HFF-Myc (cell line): ENCODE results near the gene PLCL1.
A peak's percentile ranks its signal among the peaks of the same experiment; 100 is the strongest.

Experiments
- DNase-seq: peaks from one replicate; pipeline ENCODE4 v3.0.0-alpha.2; 2011; ENCODE audit warnings: low read depth; ENCODE audit errors: extremely low read depth
- H3K4me3 ChIP-seq: replicated peaks from 2 replicates; pipeline ENCODE4 v1.5.1; 2011; ENCODE audit warnings: low read depth, mild to moderate bottlenecking, control low read depth, low read length
- TF ChIP-seq, protein P1 (sequence below): IDR thresholded peaks from 2 replicates; pipeline ENCODE4 v1.5.1; 2012; ENCODE audit warnings: mild to moderate bottlenecking, low read depth, low read length, control low read depth; ENCODE audit errors: missing control alignments

Gene PLCL1

DNA sequence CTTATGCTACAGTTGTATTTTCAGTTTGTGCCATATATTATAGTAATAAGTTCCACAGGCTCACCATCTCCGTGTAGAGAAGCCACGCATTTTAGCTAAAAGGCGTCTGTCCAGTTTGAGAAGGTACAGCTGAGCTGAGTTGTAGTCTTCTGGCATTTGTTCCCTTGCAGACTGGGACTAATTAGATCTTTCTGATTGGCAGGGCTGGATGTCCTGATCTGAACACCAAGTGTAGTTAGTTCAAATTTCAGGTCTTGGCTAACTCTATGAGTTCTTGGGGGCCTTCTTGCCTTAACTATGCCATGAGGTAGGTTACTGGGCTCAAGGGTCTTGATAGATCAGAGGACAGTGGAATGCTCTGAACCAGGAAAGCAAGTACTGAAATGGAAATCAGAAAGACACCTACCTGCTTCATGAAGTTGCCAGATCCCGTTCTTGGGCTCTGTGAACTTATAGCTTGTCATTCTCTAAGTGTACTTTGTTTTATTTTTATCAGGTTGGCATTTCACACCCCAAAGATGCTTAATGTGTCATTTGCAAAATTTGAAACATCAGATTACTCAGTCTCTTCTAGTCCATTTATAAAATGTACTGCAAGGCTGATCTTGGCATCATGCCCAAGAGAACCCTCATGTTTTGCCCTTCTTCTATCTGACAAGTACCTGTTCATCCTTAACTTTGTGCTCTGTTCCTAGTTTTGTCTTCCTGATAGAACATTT is 93.7 kb downstream of the PLCL1 start:
- DNase-seq: no peak
- H3K4me3 ChIP-seq: no peak overlapping the region
- TF ChIP-seq, protein P1, sequence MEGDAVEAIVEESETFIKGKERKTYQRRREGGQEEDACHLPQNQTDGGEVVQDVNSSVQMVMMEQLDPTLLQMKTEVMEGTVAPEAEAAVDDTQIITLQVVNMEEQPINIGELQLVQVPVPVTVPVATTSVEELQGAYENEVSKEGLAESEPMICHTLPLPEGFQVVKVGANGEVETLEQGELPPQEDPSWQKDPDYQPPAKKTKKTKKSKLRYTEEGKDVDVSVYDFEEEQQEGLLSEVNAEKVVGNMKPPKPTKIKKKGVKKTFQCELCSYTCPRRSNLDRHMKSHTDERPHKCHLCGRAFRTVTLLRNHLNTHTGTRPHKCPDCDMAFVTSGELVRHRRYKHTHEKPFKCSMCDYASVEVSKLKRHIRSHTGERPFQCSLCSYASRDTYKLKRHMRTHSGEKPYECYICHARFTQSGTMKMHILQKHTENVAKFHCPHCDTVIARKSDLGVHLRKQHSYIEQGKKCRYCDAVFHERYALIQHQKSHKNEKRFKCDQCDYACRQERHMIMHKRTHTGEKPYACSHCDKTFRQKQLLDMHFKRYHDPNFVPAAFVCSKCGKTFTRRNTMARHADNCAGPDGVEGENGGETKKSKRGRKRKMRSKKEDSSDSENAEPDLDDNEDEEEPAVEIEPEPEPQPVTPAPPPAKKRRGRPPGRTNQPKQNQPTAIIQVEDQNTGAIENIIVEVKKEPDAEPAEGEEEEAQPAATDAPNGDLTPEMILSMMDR: no peak

DNA sequence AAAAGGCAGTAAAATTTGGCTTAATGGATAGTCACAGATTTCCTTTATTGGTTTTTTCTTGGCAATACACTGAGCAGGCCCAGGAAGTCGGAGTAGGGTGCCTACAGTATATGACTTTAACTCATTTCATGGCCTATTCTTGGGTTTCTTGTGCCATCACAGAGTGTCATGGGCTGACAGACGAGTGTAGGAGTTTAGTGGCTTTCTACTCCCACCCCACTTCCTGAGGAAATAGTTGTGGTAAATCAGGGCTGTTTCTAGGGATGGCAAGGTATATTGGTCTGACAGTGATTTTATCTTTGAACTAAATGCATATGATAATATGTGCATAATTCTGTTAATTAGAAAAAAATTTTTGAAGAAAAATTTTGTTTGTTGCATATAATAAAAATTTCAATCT is 100.1 kb downstream of the PLCL1 start:
- no peak for DNase-seq
- TF ChIP-seq, protein P1: no peak
- H3K4me3 ChIP-seq: no peak overlapping the region

DNA sequence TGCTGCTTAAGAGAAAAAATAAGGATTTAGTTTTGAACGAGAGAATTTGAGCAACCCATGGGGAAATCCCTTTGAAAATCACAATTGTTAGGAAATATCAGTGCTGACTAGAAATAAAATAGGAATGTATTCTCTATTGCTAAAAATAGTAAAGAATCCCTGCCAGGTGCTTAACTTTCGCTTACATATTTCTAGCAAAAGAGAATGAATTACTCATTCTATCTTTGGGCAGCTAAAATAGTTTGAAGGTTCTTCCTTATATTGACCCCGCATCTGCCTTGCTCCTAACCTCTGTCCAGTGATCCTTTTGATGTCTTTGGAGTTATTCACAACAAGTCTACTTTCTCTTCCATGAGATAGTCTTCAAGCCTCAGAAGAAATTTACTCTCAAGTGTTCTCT is 103.8 kb downstream of the PLCL1 start:
- no peak overlapping the region for H3K4me3 ChIP-seq
- no peak for DNase-seq
- TF ChIP-seq, protein P1: no peak

DNA sequence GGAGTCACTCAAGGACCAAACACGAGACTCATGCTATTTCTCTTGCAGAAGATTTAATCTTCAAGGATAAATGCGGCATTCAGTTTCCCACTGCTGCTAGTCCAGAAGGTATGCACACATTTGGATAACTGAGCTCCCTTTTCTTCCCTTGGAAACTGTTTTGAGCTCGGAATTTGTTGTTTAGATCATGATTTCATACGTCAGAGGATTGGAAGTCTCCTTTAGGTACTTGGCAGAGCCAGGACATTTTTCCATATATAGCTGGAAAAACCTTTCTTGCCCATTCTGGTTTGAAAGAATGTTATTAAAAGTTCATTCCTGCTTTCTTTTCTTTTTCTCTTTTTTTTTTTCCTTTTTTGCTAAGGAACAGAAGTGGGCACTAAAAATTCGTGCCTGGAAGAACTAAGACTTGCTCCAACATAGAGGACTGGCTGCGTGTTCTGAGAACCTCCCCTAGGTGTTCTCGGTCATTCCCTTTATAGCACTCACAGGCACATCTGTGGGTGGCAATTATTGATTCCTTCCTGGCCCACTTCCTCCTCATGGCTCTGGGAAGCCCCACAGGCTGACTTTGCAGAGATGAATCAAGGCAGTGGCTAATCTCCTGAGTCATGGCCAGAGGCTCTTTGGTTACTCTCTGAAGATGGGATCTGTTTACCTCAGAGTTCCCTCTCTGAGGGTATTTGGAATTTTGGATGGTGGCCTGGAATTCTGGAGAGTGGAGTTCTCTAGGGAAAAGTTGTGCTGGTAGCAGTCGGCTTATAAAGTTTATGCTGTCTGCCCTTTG is 104.8 kb downstream of the PLCL1 start:
- peak; percentile 12 for DNase-seq
- H3K4me3 ChIP-seq: no peak overlapping the region
- TF ChIP-seq, protein P1: no peak

DNA sequence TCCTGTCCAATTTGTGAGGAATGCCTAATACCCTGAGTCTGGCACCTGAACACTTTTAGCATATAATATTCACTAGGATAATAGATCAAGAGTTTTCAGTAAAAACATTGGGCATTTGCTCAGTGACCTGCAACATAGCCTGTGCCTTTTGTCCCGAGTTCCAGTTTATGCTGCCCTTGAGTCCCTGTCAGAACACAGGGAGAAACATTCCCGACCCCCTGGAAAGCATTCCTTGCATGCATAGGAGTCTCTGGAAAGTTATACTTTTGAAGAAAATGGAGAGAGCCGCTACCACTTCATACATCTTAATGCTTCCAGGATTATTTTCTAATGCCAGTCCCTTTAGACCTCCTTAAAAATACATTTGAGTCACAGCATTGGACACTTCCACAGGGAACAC is 107.3 kb downstream of the PLCL1 start:
- TF ChIP-seq, protein P1: no peak

DNA sequence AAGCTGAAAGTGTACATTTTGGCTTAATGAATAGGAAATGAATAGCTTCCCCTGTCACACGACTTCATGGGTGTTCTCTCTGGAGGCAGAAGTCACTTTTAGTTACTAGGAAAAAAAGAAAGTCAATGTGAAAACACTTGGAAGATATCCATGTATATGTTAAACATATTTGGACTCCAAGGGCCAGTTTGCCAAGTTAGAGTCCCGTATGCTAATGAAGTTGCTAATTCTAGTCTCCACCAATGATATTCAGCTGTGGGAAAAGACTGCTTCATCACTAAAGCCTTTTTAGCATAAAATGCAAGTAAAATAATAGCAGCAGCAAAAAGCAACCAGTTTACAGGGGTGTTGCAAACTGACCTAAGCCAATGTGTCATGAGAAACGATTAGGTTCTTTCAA is 108.7 kb downstream of the PLCL1 start:
- H3K4me3 ChIP-seq: no peak overlapping the region
- no peak for DNase-seq
- TF ChIP-seq, protein P1: no peak

More for the DNA sequence above, 107.3 kb downstream of the PLCL1 start:
- H3K4me3 ChIP-seq: no peak overlapping the region
- no peak for DNase-seq
